Measurements from ENCODE around the gene PNLIPRP2.

The PNLIPRP2 gene

GRCh38 chr10:116636385-116636784 is 15.6 kb downstream of the PNLIPRP2 start:
- no peak for TF ChIP-seq CTBP1 (IDR thresholded peaks at IDR 0.05; ENCODE audit: borderline replicate concordance)
- TF ChIP-seq ELF4 (IDR thresholded peaks at IDR 0.05) = no peak
- no peak for TF ChIP-seq FOXM1 (IDR thresholded peaks at IDR 0.05; ENCODE audit: borderline replicate concordance)
- no peak for TF ChIP-seq HDGF (IDR thresholded peaks at IDR 0.05; ENCODE audit: borderline replicate concordance)
- TF ChIP-seq SUZ12 (IDR thresholded peaks at IDR 0.05) = no peak
- TF ChIP-seq TARDBP (IDR thresholded peaks at IDR 0.05) = no peak
- TF ChIP-seq LEF1 (IDR thresholded peaks at IDR 0.05; ENCODE audit: borderline replicate concordance) = no peak
- no peak for TF ChIP-seq NFRKB (IDR thresholded peaks at IDR 0.05)
- no peak for TF ChIP-seq FOXK2 (IDR thresholded peaks at IDR 0.05)
- no peak for TF ChIP-seq ARNT (IDR thresholded peaks at IDR 0.05)
- TF ChIP-seq PKNOX1 (IDR thresholded peaks at IDR 0.05) = no peak
- no peak for TF ChIP-seq ZNF384 (IDR thresholded peaks at IDR 0.05)
- TF ChIP-seq L3MBTL2 (conservative IDR thresholded peaks at IDR 0.05) = no peak
- TF ChIP-seq FOXA1 (IDR thresholded peaks at IDR 0.05) = no peak
- TF ChIP-seq BHLHE40 (IDR thresholded peaks at IDR 0.05; ENCODE audit: borderline replicate concordance) = no peak
- no peak for TF ChIP-seq SP1 (IDR thresholded peaks at IDR 0.05)
- no peak for DNase-seq (ENCODE audit: extremely low spot score)
- POLR2A ChIA-PET = no interaction called here
- CTCF ChIA-PET = no interaction called here

DNA sequence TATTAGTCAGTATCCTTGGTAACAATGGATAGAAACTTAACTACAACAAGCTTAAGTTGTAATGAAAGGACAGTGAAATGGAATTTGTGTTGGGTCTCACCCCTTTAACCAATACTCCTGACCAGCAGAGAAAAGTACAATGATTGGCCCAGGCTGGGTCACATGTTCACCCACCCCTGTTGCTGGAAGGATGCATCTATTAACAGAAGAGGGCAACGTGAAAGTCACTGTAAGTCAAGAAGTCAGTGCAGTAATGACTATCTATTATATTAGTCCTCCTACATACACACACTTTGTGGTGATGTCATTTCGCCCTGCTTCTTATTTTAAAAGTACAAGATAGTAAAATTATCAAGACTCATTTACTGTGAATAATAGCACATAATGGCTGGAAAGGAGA is 16.2 kb downstream of the PNLIPRP2 start:
- DNase-seq (ENCODE audit: extremely low spot score) = no peak
- ChIA-PET CTCF (no interaction called here), POLR2A (no interaction called here)
- TF ChIP-seq HDGF (IDR thresholded peaks at IDR 0.05; ENCODE audit: borderline replicate concordance) (no peak), FOXM1 (IDR thresholded peaks at IDR 0.05; ENCODE audit: borderline replicate concordance) (no peak), FOXA1 (IDR thresholded peaks at IDR 0.05) (no peak), SP1 (IDR thresholded peaks at IDR 0.05) (no peak), BHLHE40 (IDR thresholded peaks at IDR 0.05; ENCODE audit: borderline replicate concordance) (no peak), ELF4 (IDR thresholded peaks at IDR 0.05) (no peak), PKNOX1 (IDR thresholded peaks at IDR 0.05) (no peak), SUZ12 (IDR thresholded peaks at IDR 0.05) (no peak), ARNT (IDR thresholded peaks at IDR 0.05) (no peak), NFRKB (IDR thresholded peaks at IDR 0.05) (no peak)

DNA sequence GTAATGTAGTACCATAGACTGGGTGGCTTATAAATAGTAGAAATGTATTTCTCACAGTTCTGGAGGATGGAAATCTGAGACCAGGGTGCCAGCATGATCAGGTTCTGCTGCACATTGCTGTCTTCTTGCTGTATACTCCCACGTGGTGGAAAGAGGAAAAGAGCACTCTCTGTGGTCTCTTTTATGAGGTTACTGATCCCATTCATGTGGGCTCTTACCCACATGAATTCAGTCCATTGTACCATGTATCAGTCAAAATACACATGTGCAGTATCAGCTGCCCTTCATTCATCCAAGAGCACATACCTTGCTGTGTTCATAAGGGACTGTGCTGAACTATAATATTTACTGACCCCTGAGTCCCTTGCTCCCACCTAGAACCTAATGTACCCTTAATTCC is 17.1 kb downstream of the PNLIPRP2 start:
- DNase-seq (ENCODE audit: extremely low spot score) = no peak
- TF ChIP-seq NFRKB (IDR thresholded peaks at IDR 0.05) (no peak), L3MBTL2 (conservative IDR thresholded peaks at IDR 0.05) (no peak), ARNT (IDR thresholded peaks at IDR 0.05) (no peak), LEF1 (IDR thresholded peaks at IDR 0.05; ENCODE audit: borderline replicate concordance) (no peak), TARDBP (IDR thresholded peaks at IDR 0.05) (no peak), HDGF (IDR thresholded peaks at IDR 0.05; ENCODE audit: borderline replicate concordance) (no peak), PKNOX1 (IDR thresholded peaks at IDR 0.05) (no peak), ELF4 (IDR thresholded peaks at IDR 0.05) (no peak), SUZ12 (IDR thresholded peaks at IDR 0.05) (no peak), CTBP1 (IDR thresholded peaks at IDR 0.05; ENCODE audit: borderline replicate concordance) (no peak)
- ChIA-PET CTCF (no interaction called here), POLR2A (no interaction called here)

DNA sequence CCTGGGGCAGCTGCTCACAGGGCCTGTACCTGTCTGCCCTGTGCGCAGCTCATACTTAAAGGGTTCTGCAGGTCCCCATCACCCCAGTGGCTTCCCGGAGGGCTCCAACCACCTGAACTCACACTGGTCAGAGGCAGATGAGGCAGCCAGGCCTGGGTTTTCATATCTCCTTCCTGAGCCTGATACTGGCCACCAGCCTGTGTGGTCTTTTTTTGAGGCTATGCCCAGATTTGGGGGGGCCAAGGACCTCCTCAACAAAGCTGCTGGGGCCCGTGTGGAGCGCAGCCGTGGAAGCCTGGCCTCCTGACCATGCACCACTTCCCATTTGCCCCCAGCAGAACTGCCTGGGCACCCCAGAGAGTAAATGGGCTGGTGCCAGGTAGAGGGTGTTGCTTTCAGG is 25.7 kb downstream of the PNLIPRP2 start:
- no peak for DNase-seq (ENCODE audit: extremely low spot score)
- CTCF ChIA-PET = interaction anchor here (1.2 kb wide), 1 partner anchor 8 kb away, joined by 3 read pairs; no protein-coding TSS in a partner anchor
- no peak for TF ChIP-seq CTBP1 (IDR thresholded peaks at IDR 0.05; ENCODE audit: borderline replicate concordance)
- POLR2A ChIA-PET = no interaction called here

DNA sequence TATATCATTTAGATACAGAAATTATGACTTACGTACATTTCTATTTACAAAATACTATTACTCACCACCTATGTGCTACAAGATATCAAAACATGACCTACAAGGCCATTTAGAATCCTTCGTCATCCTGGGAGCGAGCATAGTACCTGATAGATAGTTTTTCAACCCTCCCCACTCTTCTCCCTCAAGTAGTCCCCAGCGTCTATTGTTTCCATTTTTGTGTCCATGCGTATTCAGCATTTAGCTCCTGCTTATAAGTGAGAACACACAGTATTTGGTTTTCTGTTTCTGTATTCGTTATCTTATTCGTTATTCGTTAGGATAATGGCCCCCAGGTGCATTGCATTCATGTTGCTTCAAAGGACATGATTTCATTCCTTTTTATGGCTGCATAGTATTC is 28.1 kb downstream of the PNLIPRP2 start:
- no peak for TF ChIP-seq FOXA1 (IDR thresholded peaks at IDR 0.05)
- DNase-seq (ENCODE audit: extremely low spot score) = no peak
- POLR2A ChIA-PET = no interaction called here
- CTCF ChIA-PET = no interaction called here

DNA sequence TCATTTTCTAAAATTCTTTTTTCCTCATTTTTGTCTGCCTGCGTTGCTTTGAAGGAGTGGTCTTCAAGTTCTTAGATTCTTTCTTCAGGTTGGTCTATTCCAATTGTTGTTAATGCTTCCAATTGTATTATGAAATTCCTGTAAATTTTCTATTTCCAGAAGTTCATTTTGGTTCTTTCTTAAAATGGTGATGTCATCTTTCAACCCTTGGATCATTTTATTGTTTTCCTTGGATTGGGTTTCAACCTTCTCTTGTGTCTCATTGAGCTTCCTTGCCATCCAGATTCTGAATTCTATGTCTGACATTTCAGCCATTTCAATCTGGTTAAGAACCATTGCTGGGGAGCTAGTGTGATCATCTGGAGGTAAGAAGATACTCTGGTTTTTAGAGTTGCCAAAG is 33.1 kb downstream of the PNLIPRP2 start:
- DNase-seq (ENCODE audit: extremely low spot score) = no peak
- TF ChIP-seq ARNT (IDR thresholded peaks at IDR 0.05) = no peak
- TF ChIP-seq PKNOX1 (IDR thresholded peaks at IDR 0.05) = no peak
- TF ChIP-seq SP1 (IDR thresholded peaks at IDR 0.05) = no peak
- TF ChIP-seq NFRKB (IDR thresholded peaks at IDR 0.05) = no peak
- TF ChIP-seq LEF1 (IDR thresholded peaks at IDR 0.05; ENCODE audit: borderline replicate concordance) = no peak
- TF ChIP-seq BHLHE40 (IDR thresholded peaks at IDR 0.05; ENCODE audit: borderline replicate concordance) = no peak
- TF ChIP-seq FOXK2 (IDR thresholded peaks at IDR 0.05) = no peak
- no peak for TF ChIP-seq L3MBTL2 (conservative IDR thresholded peaks at IDR 0.05)
- no peak for TF ChIP-seq CTBP1 (IDR thresholded peaks at IDR 0.05; ENCODE audit: borderline replicate concordance)
- TF ChIP-seq ELF4 (IDR thresholded peaks at IDR 0.05) = no peak
- TF ChIP-seq FOXA1 (IDR thresholded peaks at IDR 0.05) = no peak
- no peak for TF ChIP-seq SUZ12 (IDR thresholded peaks at IDR 0.05)
- no peak for TF ChIP-seq FOXM1 (IDR thresholded peaks at IDR 0.05; ENCODE audit: borderline replicate concordance)
- TF ChIP-seq TARDBP (IDR thresholded peaks at IDR 0.05) = no peak
- no peak for TF ChIP-seq ZNF384 (IDR thresholded peaks at IDR 0.05)
- no peak for TF ChIP-seq HDGF (IDR thresholded peaks at IDR 0.05; ENCODE audit: borderline replicate concordance)
- ChIA-PET CTCF (no interaction called here), POLR2A (no interaction called here)
